ENCODE measurements around the gene FXYD1. TPM values are rescaled to one million over a fixed set of nuclear protein-coding genes. Genes with fewer than 3 reads are reported as not detected.

FXYD1 gene
- total and polyA plus RNA-seq, 2 experiments from 2014 or later = 1.5 to 26.8 TPM

GRCh38 chr19:35106291-35106583 lies 32.4 kb upstream of the FXYD1 start:
- Histone ChIP-seq H3K9me2 (ENCODE audit: insufficient read depth) (no peaks in the 10 kb centered on the region), H2AFZ (no peak overlapping the region), H3K4me3 (no peak overlapping the region), H3K79me2 (replicated peaks; ENCODE audit: insufficient read depth) (no peaks in the 10 kb centered on the region), H3K27me3 (ENCODE audit: insufficient read depth) (no peaks in the 10 kb centered on the region), H3K36me3 (ENCODE audit: insufficient read depth) (no peaks in the 10 kb centered on the region), H3K4me1 (ENCODE audit: insufficient read depth) (peaks cover 4% of the 10 kb centered on the region), H3K4me2 (no peak overlapping the region), H3K27ac (ENCODE audit: low read depth) (no peak overlapping the region), H3F3A (replicated peaks; ENCODE audit: low read depth) (no peaks in the 10 kb centered on the region), H4K20me1 (replicated peaks; ENCODE audit: insufficient read depth) (no peaks in the 10 kb centered on the region)
- no peak for ATAC-seq
- TF ChIP-seq, protein P1, sequence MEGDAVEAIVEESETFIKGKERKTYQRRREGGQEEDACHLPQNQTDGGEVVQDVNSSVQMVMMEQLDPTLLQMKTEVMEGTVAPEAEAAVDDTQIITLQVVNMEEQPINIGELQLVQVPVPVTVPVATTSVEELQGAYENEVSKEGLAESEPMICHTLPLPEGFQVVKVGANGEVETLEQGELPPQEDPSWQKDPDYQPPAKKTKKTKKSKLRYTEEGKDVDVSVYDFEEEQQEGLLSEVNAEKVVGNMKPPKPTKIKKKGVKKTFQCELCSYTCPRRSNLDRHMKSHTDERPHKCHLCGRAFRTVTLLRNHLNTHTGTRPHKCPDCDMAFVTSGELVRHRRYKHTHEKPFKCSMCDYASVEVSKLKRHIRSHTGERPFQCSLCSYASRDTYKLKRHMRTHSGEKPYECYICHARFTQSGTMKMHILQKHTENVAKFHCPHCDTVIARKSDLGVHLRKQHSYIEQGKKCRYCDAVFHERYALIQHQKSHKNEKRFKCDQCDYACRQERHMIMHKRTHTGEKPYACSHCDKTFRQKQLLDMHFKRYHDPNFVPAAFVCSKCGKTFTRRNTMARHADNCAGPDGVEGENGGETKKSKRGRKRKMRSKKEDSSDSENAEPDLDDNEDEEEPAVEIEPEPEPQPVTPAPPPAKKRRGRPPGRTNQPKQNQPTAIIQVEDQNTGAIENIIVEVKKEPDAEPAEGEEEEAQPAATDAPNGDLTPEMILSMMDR (conservative IDR thresholded peaks at IDR 0.05; ENCODE audit: low read depth in 2 of 2) = no peak
- TF ChIP-seq, protein P2, sequence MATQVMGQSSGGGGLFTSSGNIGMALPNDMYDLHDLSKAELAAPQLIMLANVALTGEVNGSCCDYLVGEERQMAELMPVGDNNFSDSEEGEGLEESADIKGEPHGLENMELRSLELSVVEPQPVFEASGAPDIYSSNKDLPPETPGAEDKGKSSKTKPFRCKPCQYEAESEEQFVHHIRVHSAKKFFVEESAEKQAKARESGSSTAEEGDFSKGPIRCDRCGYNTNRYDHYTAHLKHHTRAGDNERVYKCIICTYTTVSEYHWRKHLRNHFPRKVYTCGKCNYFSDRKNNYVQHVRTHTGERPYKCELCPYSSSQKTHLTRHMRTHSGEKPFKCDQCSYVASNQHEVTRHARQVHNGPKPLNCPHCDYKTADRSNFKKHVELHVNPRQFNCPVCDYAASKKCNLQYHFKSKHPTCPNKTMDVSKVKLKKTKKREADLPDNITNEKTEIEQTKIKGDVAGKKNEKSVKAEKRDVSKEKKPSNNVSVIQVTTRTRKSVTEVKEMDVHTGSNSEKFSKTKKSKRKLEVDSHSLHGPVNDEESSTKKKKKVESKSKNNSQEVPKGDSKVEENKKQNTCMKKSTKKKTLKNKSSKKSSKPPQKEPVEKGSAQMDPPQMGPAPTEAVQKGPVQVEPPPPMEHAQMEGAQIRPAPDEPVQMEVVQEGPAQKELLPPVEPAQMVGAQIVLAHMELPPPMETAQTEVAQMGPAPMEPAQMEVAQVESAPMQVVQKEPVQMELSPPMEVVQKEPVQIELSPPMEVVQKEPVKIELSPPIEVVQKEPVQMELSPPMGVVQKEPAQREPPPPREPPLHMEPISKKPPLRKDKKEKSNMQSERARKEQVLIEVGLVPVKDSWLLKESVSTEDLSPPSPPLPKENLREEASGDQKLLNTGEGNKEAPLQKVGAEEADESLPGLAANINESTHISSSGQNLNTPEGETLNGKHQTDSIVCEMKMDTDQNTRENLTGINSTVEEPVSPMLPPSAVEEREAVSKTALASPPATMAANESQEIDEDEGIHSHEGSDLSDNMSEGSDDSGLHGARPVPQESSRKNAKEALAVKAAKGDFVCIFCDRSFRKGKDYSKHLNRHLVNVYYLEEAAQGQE (IDR thresholded peaks at IDR 0.05; ENCODE audit: unreplicated experiment) = no peak
- no peak for TF ChIP-seq EZH2 (IDR thresholded peaks at IDR 0.05; ENCODE audit: low read depth, unreplicated experiment)
- TF ChIP-seq ZNF331 (CRISPR knock-in tag; IDR thresholded peaks at IDR 0.05; ENCODE audit: low read depth) = no peak
- no peak for TF ChIP-seq EZH2phosphoT487 (IDR thresholded peaks at IDR 0.05; ENCODE audit: unreplicated experiment)
- TF ChIP-seq POLR2AphosphoS5 (IDR thresholded peaks at IDR 0.05; ENCODE audit: low read depth) = no peak
- no peak for TF ChIP-seq NANOG (IDR thresholded peaks at IDR 0.05; ENCODE audit: borderline replicate concordance)
- TF ChIP-seq JUNB (IDR thresholded peaks at IDR 0.05; ENCODE audit: unreplicated experiment) = no peak
- no peak for TF ChIP-seq STAT1 (IDR thresholded peaks at IDR 0.05; ENCODE audit: unreplicated experiment)
- no peaks in the 10 kb centered on the region; the same call in 1 of the 3 replicates for H3K9me3 Mint-ChIP-seq
- H3K4me3 Mint-ChIP-seq = no peak overlapping the region
- H3K4me1 Mint-ChIP-seq = peaks cover 12% of the 10 kb centered on the region
- peaks cover 19% of the 10 kb centered on the region for H3K27me3 Mint-ChIP-seq (ENCODE audit: insufficient read depth, low read depth, poor library complexity)
- H3K36me3 Mint-ChIP-seq (ENCODE audit: low read depth) = peaks cover 11% of the 10 kb centered on the region; the same call in 1 of the 3 replicates
- H3K27ac Mint-ChIP-seq = no peak overlapping the region
- no peak for DNase-seq (ENCODE audit: low spot score)

DNA sequence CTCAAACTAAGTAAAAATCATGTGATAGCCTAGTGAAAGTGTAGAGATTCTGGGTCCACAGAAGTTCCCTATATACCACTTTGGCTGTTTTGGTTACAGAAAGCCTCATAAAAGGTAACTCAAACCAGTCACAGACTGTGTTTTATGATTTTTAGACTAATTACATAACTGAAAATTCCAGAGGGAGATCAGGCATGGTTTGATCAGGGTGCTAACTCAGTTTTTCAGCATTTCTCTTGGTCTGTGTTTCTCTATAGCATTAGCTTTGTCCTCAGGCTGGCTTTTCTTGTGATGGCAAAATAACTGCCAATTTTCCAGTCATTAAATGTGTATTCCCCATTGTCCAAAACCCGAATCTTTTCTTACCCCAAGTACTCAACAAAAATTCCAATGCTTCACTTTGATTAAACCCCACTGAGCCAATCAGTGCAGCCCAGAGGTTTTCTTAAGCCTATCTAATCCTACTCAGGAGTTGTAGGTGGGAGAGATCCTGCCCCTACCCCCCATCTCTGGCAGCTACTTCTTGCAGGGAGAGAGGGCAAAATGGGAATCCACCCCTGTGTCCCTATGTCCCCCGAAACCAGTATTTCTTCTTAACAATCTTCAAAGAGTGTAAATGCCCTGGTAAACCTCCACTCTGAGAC lies 31.6 kb upstream of the FXYD1 start:
- Mint-ChIP-seq H3K27ac (no peak overlapping the region), H3K36me3 (ENCODE audit: low read depth) (peaks cover 11% of the 10 kb centered on the region; the same call in 1 of the 3 replicates), H3K4me3 (no peak overlapping the region; the same call in 2 of the 3 replicates), H3K27me3 (ENCODE audit: insufficient read depth, low read depth, poor library complexity) (peaks cover 21% of the 10 kb centered on the region), H3K4me1 (peaks cover 15% of the 10 kb centered on the region), H3K9me3 (no peaks in the 10 kb centered on the region; the same call in 1 of the 3 replicates)
- ATAC-seq (no peak), DNase-seq (ENCODE audit: low spot score) (no peak)
- H3K4me1 ChIP-seq (ENCODE audit: insufficient read depth) = peaks cover 4% of the 10 kb centered on the region
- no peak overlapping the region for H3K4me3 ChIP-seq
- no peak overlapping the region for H2AFZ ChIP-seq
- H4K20me1 ChIP-seq (replicated peaks; ENCODE audit: insufficient read depth) = no peaks in the 10 kb centered on the region
- no peak overlapping the region for H3K4me2 ChIP-seq
- H3K9me2 ChIP-seq (ENCODE audit: insufficient read depth) = no peaks in the 10 kb centered on the region
- H3F3A ChIP-seq (replicated peaks; ENCODE audit: low read depth) = no peaks in the 10 kb centered on the region
- no peak overlapping the region for H3K27ac ChIP-seq (ENCODE audit: low read depth)
- H3K79me2 ChIP-seq (replicated peaks; ENCODE audit: insufficient read depth) = no peaks in the 10 kb centered on the region
- H3K27me3 ChIP-seq (ENCODE audit: insufficient read depth) = no peaks in the 10 kb centered on the region
- no peaks in the 10 kb centered on the region for H3K36me3 ChIP-seq (ENCODE audit: insufficient read depth)
- TF ChIP-seq EZH2 (IDR thresholded peaks at IDR 0.05; ENCODE audit: low read depth, unreplicated experiment) = no peak
- TF ChIP-seq ZNF114 (CRISPR knock-in tag; IDR thresholded peaks at IDR 0.05) = no peak
- TF ChIP-seq, protein P3, sequence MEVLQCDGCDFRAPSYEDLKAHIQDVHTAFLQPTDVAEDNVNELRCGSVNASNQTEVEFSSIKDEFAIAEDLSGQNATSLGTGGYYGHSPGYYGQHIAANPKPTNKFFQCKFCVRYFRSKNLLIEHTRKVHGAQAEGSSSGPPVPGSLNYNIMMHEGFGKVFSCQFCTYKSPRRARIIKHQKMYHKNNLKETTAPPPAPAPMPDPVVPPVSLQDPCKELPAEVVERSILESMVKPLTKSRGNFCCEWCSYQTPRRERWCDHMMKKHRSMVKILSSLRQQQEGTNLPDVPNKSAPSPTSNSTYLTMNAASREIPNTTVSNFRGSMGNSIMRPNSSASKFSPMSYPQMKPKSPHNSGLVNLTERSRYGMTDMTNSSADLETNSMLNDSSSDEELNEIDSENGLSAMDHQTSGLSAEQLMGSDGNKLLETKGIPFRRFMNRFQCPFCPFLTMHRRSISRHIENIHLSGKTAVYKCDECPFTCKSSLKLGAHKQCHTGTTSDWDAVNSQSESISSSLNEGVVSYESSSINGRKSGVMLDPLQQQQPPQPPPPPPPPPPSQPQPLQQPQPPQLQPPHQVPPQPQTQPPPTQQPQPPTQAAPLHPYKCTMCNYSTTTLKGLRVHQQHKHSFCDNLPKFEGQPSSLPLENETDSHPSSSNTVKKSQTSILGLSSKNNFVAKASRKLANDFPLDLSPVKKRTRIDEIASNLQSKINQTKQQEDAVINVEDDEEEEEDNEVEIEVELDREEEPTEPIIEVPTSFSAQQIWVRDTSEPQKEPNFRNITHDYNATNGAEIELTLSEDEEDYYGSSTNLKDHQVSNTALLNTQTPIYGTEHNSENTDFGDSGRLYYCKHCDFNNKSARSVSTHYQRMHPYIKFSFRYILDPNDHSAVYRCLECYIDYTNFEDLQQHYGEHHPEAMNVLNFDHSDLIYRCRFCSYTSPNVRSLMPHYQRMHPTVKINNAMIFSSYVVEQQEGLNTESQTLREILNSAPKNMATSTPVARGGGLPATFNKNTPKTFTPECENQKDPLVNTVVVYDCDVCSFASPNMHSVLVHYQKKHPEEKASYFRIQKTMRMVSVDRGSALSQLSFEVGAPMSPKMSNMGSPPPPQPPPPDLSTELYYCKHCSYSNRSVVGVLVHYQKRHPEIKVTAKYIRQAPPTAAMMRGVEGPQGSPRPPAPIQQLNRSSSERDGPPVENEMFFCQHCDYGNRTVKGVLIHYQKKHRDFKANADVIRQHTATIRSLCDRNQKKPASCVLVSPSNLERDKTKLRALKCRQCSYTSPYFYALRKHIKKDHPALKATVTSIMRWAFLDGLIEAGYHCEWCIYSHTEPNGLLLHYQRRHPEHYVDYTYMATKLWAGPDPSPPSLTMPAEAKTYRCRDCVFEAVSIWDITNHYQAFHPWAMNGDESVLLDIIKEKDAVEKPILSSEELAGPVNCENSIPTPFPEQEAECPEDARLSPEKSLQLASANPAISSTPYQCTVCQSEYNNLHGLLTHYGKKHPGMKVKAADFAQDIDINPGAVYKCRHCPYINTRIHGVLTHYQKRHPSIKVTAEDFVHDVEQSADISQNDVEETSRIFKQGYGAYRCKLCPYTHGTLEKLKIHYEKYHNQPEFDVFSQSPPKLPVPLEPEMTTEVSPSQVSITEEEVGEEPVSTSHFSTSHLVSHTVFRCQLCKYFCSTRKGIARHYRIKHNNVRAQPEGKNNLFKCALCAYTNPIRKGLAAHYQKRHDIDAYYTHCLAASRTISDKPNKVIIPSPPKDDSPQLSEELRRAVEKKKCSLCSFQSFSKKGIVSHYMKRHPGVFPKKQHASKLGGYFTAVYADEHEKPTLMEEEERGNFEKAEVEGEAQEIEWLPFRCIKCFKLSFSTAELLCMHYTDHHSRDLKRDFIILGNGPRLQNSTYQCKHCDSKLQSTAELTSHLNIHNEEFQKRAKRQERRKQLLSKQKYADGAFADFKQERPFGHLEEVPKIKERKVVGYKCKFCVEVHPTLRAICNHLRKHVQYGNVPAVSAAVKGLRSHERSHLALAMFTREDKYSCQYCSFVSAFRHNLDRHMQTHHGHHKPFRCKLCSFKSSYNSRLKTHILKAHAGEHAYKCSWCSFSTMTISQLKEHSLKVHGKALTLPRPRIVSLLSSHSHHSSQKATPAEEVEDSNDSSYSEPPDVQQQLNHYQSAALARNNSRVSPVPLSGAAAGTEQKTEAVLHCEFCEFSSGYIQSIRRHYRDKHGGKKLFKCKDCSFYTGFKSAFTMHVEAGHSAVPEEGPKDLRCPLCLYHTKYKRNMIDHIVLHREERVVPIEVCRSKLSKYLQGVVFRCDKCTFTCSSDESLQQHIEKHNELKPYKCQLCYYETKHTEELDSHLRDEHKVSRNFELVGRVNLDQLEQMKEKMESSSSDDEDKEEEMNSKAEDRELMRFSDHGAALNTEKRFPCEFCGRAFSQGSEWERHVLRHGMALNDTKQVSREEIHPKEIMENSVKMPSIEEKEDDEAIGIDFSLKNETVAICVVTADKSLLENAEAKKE (CRISPR knock-in tag; IDR thresholded peaks at IDR 0.05) = no peak
- no peak for TF ChIP-seq ZNF331 (CRISPR knock-in tag; IDR thresholded peaks at IDR 0.05; ENCODE audit: low read depth)
